ENCODE data around the gene YTHDF1. TPM values are rescaled to one million over a fixed set of nuclear protein-coding genes. Genes with fewer than 3 reads are reported as not detected.
"Not testable (repeated sequence)": the region's sequence is repeated elsewhere in the genome, so short reads cannot be mapped to it uniquely, and the experiment has no call there.

Gene YTHDF1
- 25.2 TPM for polyA plus RNA-seq (ENCODE audit: insufficient read length)

- DNase-seq (ENCODE audit: low read depth): peak; percentile 88
Observed at GRCh38 chr20:63216041-63216848, at the start of gene YTHDF1. Gene YTHDF1, minus strand, starts transcription at chr20:63216131. Its CDS starts 239 bp downstream, at chr20:63215892.

GRCh38 chr20:63264519-63264918, 48.6 kb upstream of the YTHDF1 start:
- no peak for DNase-seq (ENCODE audit: low read depth)

GRCh38 chr20:63264000-63264399, 48.1 kb upstream of the YTHDF1 start:
- DNase-seq (ENCODE audit: low read depth): no peak

GRCh38 chr20:63262836-63263235, 46.9 kb upstream of the YTHDF1 start:
- no peak for DNase-seq (ENCODE audit: low read depth)

GRCh38 chr20:63261795-63262528, 46.0 kb upstream of the YTHDF1 start:
- no peak for DNase-seq (ENCODE audit: low read depth)

- no peak for DNase-seq (ENCODE audit: low read depth)
Observed at GRCh38 chr20:63261060-63261794, 45.3 kb upstream of the YTHDF1 start.

GRCh38 chr20:63260521-63260920, 44.6 kb upstream of the YTHDF1 start:
- DNase-seq (ENCODE audit: low read depth): no peak

- no peak for DNase-seq (ENCODE audit: low read depth)
Observed at GRCh38 chr20:63259734-63260460, 44.0 kb upstream of the YTHDF1 start.

- DNase-seq (ENCODE audit: low read depth): peak; percentile 36
Observed at GRCh38 chr20:63258781-63259180, 42.9 kb upstream of the YTHDF1 start.

- DNase-seq (ENCODE audit: low read depth): no peak
Observed at GRCh38 chr20:63257629-63258028, 41.7 kb upstream of the YTHDF1 start.

- no peak for DNase-seq (ENCODE audit: low read depth)
Observed at GRCh38 chr20:63256954-63257353, 41.0 kb upstream of the YTHDF1 start.

- no peak for DNase-seq (ENCODE audit: low read depth)
Observed at GRCh38 chr20:63255931-63256704, 40.2 kb upstream of the YTHDF1 start.

GRCh38 chr20:63254606-63255384, 38.9 kb upstream of the YTHDF1 start:
- DNase-seq (ENCODE audit: low read depth): no peak

GRCh38 chr20:63254232-63254605, 38.3 kb upstream of the YTHDF1 start, which contains the start of gene NKAIN4:
Gene NKAIN4, minus strand, starts transcription at chr20:63254463. Its CDS starts 13 bp downstream, at chr20:63254450.
- no peak for DNase-seq (ENCODE audit: low read depth)

- DNase-seq (ENCODE audit: low read depth): no peak
Observed at GRCh38 chr20:63253438-63254231, 37.7 kb upstream of the YTHDF1 start.

GRCh38 chr20:63253065-63253437, 37.1 kb upstream of the YTHDF1 start:
- no peak for DNase-seq (ENCODE audit: low read depth)

- no peak for DNase-seq (ENCODE audit: low read depth)
Observed at GRCh38 chr20:63252284-63252711, 36.4 kb upstream of the YTHDF1 start.

GRCh38 chr20:63251350-63251749, 35.4 kb upstream of the YTHDF1 start:
- DNase-seq (ENCODE audit: low read depth): not testable (repeated sequence)

GRCh38 chr20:63249891-63250290, 34.0 kb upstream of the YTHDF1 start:
- no peak for DNase-seq (ENCODE audit: low read depth)
